Measurements from ENCODE around the gene SH3PXD2A. TPM values are rescaled to one million over a fixed set of nuclear protein-coding genes. Genes with fewer than 3 reads are reported as not detected.
"Not testable (repeated sequence)": the region's sequence is repeated elsewhere in the genome, so short reads cannot be mapped to it uniquely, and the experiment has no call there.

Gene SH3PXD2A
- total RNA-seq, 1 donor from 2014 or later, result 2.3 TPM

DNA sequence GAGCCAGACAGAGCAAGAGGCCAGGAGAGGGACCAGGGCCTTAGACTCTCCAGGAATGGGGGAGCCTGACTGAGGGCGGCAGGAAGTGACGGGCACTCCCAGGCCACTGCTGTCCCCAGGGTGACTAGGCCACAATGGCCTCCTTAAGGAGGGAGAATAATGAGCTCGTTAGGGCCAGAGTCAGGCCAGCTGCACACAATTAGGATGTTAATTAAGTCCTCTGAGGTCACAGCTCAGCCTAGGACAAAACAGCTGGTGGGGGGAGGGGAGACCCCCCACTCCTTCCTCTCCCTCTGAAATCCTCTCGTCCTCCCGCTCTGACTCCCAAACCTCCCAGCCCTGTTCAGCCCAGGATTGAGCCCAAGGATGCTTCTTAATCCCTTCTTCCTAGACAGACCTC is 218.9 kb downstream of the SH3PXD2A start:
- H3K79me2 ChIP-seq (ENCODE audit: low read depth), result no peaks in the 10 kb centered on the region

DNA sequence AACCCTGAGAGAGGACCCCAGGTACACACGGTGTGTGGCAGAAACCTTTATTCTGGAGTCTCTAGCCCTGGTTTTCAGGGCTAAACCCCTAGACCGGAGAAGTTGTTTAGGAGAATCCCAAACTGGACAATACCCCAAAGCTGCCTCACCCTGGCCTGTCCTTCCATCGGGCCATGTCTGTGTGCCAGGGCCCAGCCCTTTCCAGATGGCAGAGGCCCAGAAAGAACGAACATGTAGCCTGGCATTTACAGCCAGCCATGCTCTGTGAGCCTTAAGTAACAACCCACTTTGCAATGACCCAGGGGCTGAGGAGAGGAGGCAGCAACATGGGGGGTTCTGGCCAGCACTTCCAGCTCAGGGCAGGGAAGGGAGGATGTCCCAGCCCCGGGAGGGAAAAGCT is 219.8 kb downstream of the SH3PXD2A start:
- H3K4me2 ChIP-seq, result peak overlapping the region; percentile 39
- H3K27ac ChIP-seq, result peak overlapping the region; percentile 53

More for the DNA sequence above, 218.9 kb downstream of the SH3PXD2A start:
- Histone ChIP-seq H4K20me1 (ENCODE audit: low read depth) (peaks cover 6% of the 10 kb centered on the region), H3K4me2 (peak overlapping the region; percentile 53), H3F3A (ENCODE audit: low read depth) (peaks cover 35% of the 10 kb centered on the region), H3K9ac (no peak overlapping the region), H3K27ac (peak overlapping the region; percentile 53), H2AFZ (replicated peaks) (no peak overlapping the region), H3K9me3 (ENCODE audit: low read depth) (no peaks in the 10 kb centered on the region), H3K27me3 (no peaks in the 10 kb centered on the region), H3K4me3 (no peak overlapping the region), H3K36me3 (no peaks in the 10 kb centered on the region), H3K4me1 (peaks cover 47% of the 10 kb centered on the region)
- DNase-seq (ENCODE audit: low spot score), result peak; percentile 95
- TF ChIP-seq, protein P1, sequence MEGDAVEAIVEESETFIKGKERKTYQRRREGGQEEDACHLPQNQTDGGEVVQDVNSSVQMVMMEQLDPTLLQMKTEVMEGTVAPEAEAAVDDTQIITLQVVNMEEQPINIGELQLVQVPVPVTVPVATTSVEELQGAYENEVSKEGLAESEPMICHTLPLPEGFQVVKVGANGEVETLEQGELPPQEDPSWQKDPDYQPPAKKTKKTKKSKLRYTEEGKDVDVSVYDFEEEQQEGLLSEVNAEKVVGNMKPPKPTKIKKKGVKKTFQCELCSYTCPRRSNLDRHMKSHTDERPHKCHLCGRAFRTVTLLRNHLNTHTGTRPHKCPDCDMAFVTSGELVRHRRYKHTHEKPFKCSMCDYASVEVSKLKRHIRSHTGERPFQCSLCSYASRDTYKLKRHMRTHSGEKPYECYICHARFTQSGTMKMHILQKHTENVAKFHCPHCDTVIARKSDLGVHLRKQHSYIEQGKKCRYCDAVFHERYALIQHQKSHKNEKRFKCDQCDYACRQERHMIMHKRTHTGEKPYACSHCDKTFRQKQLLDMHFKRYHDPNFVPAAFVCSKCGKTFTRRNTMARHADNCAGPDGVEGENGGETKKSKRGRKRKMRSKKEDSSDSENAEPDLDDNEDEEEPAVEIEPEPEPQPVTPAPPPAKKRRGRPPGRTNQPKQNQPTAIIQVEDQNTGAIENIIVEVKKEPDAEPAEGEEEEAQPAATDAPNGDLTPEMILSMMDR (IDR thresholded peaks at IDR 0.05), result no peak
- TF ChIP-seq EZH2phosphoT487 (IDR thresholded peaks at IDR 0.05) (no peak), EZH2 (IDR thresholded peaks at IDR 0.05) (no peak)
- H3K4me3 Mint-ChIP-seq, result no peak overlapping the region
- H3K27ac Mint-ChIP-seq, result peak overlapping the region; percentile 89
- peaks cover 25% of the 10 kb centered on the region for H3K4me1 Mint-ChIP-seq
- peaks cover 9% of the 10 kb centered on the region for H3K27me3 Mint-ChIP-seq (ENCODE audit: insufficient read depth, low read depth)
- H3K36me3 Mint-ChIP-seq, result peaks cover 4% of the 10 kb centered on the region
- H3K9me3 Mint-ChIP-seq, result no peaks in the 10 kb centered on the region

DNA sequence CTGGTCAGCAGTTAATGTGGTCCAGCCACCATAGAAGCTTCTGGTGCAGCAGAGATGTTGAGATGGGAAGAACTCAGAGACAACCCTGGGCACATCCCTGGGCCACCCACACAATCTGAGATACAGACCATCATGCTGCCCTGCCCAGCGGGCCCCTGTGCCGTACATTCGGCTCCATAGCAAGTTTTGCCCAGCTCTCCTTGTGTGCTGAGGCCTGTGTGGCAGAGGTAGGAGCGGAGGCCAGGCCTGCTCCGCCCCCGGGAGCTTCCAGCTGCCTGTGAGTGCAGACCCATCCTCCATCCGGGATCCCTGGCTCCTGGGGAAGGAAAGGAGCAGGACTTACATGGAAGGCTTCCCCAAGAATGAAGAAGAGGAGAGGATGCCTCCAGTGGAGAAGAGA is 221.5 kb downstream of the SH3PXD2A start:
- peak overlapping the region; percentile 35 for H3K4me2 ChIP-seq
- H3K9ac ChIP-seq, result no peak overlapping the region
- H3K4me3 ChIP-seq, result no peak overlapping the region
- peaks cover 35% of the 10 kb centered on the region for H3F3A ChIP-seq (ENCODE audit: low read depth)
- no peak for DNase-seq (ENCODE audit: low spot score)
- peaks cover 6% of the 10 kb centered on the region for H4K20me1 ChIP-seq (ENCODE audit: low read depth)
- no peaks in the 10 kb centered on the region for H3K79me2 ChIP-seq (ENCODE audit: low read depth)
- Mint-ChIP-seq H3K4me3 (no peak overlapping the region), H3K9me3 (no peaks in the 10 kb centered on the region), H3K36me3 (peaks cover 3% of the 10 kb centered on the region), H3K27ac (no peak overlapping the region), H3K4me1 (peaks cover 22% of the 10 kb centered on the region), H3K27me3 (ENCODE audit: insufficient read depth, low read depth) (peaks cover 5% of the 10 kb centered on the region)
- H3K4me1 ChIP-seq, result peaks cover 45% of the 10 kb centered on the region
- TF ChIP-seq, protein P1 (IDR thresholded peaks at IDR 0.05), result no peak
- no peak for TF ChIP-seq EZH2phosphoT487 (IDR thresholded peaks at IDR 0.05)
- no peak for TF ChIP-seq EZH2 (IDR thresholded peaks at IDR 0.05)
- H3K36me3 ChIP-seq, result no peaks in the 10 kb centered on the region
- no peak overlapping the region for H3K27ac ChIP-seq
- H3K9me3 ChIP-seq (ENCODE audit: low read depth), result no peaks in the 10 kb centered on the region
- no peaks in the 10 kb centered on the region for H3K27me3 ChIP-seq
- no peak overlapping the region for H2AFZ ChIP-seq (replicated peaks)

More for the DNA sequence above, 219.8 kb downstream of the SH3PXD2A start:
- Histone ChIP-seq H3K4me3 (no peak overlapping the region), H3K79me2 (ENCODE audit: low read depth) (no peaks in the 10 kb centered on the region), H3K36me3 (no peaks in the 10 kb centered on the region), H2AFZ (replicated peaks) (no peak overlapping the region), H3F3A (ENCODE audit: low read depth) (peaks cover 35% of the 10 kb centered on the region), H3K9me3 (ENCODE audit: low read depth) (no peaks in the 10 kb centered on the region), H3K9ac (no peak overlapping the region), H4K20me1 (ENCODE audit: low read depth) (peaks cover 6% of the 10 kb centered on the region), H3K27me3 (no peaks in the 10 kb centered on the region), H3K4me1 (peaks cover 47% of the 10 kb centered on the region)
- Mint-ChIP-seq H3K36me3 (peaks cover 4% of the 10 kb centered on the region), H3K4me1 (peaks cover 25% of the 10 kb centered on the region), H3K9me3 (no peaks in the 10 kb centered on the region), H3K27me3 (ENCODE audit: insufficient read depth, low read depth) (peaks cover 9% of the 10 kb centered on the region), H3K4me3 (no peak overlapping the region), H3K27ac (no peak overlapping the region)
- TF ChIP-seq, protein P1 (IDR thresholded peaks at IDR 0.05), result no peak
- TF ChIP-seq EZH2 (IDR thresholded peaks at IDR 0.05) (no peak), EZH2phosphoT487 (IDR thresholded peaks at IDR 0.05) (no peak)
- no peak for DNase-seq (ENCODE audit: low spot score)

DNA sequence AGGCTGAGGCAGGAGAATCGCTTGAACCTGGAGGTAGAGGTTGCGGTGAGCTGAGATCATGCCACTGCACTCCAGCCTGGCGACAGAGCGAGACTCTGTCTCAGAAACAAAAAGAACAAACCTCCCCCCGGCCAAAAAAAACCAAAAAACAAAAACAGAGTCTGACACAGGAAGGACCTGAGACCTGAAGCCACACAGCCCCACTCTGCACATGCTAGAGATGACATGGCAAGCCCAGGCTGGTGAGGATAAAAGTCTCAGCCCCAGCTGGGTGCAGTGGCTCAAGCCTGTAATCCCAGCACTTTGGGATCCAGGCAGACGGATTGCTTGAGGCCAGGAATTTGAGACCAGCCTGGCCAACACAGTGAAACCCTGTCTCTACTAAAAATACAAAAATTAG is 222.5 kb downstream of the SH3PXD2A start:
- H3K4me2 ChIP-seq; H3K36me3 ChIP-seq; H3K27ac ChIP-seq; H2AFZ ChIP-seq (replicated peaks); H3K36me3 Mint-ChIP-seq; H3K79me2 ChIP-seq (ENCODE audit: low read depth); DNase-seq (ENCODE audit: low spot score); H3K27me3 ChIP-seq; H3K27ac Mint-ChIP-seq; H3K9ac ChIP-seq; H3K9me3 ChIP-seq (ENCODE audit: low read depth); H3K4me3 Mint-ChIP-seq; H4K20me1 ChIP-seq (ENCODE audit: low read depth); H3K4me3 ChIP-seq; H3K27me3 Mint-ChIP-seq (ENCODE audit: insufficient read depth, low read depth); H3K9me3 Mint-ChIP-seq: not testable (repeated sequence)
- Histone ChIP-seq H3K4me1 (peaks cover 35% of the 10 kb centered on the region), H3F3A (ENCODE audit: low read depth) (peaks cover 26% of the 10 kb centered on the region)
- H3K4me1 Mint-ChIP-seq, result peaks cover 18% of the 10 kb centered on the region

All from neural progenitor cell (in vitro differentiated cells).